HG02885 (cell line): ENCODE results near the gene CGGBP1.
A peak's percentile ranks its signal among the peaks of the same experiment; 100 is the strongest.
"Not testable (repeated sequence)": the region's sequence is repeated elsewhere in the genome, so short reads cannot be mapped to it uniquely, and the experiment has no call there.

Experiments used
- ATAC-seq: cut with Tn5 transposase; IDR thresholded peaks from one replicate; pipeline ENCODE4 v1.9.1; 2021; ENCODE audit warnings: mild to moderate bottlenecking; ENCODE audit not compliant: unreplicated experiment, poor library complexity

CGGBP1 gene

GRCh38 chr3:88036221-88036620 is 22.6 kb downstream of the CGGBP1 start:
- ATAC-seq, result no peak

DNA sequence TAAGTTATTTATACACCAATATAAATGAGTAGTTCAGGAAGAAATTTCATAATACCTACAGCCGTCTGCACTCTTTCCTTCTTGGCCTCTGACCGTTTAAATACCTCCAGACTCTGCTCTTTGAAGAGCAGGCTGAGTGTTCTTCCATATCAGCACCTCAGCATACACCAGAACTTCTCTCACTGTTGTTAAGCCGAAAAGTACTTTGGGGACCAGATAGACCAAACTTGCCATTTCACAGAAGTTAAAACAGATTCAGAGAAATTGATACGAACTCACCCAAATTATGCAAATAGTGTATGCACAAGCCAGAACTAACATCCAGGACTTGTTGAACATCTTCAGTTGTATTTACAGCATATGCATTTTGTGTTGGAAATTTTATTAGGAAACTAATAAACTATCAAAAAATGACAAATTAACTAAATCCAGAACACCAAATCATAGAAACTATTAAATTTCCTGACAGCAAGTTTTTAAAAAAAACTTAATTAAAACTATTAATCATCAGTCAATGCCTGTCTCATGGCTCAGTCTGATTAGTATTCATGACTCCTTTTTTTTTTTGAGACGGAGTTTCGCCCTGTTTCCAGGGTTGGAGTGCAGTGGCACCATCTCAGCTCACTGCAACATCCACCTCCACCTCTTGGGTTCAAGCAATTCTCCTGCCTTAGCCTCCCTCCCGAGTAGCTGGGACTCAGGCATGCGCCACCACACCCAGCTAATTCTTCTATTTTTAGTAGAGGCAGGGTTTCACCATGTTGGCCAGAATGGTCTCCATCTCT is 24.1 kb downstream of the CGGBP1 start:
- no peak for ATAC-seq

- no peak for ATAC-seq
Observed at GRCh38 chr3:88033808-88034207, 25.0 kb downstream of the CGGBP1 start.

- no peak for ATAC-seq
Observed at GRCh38 chr3:88033079-88033478, 25.7 kb downstream of the CGGBP1 start.

DNA sequence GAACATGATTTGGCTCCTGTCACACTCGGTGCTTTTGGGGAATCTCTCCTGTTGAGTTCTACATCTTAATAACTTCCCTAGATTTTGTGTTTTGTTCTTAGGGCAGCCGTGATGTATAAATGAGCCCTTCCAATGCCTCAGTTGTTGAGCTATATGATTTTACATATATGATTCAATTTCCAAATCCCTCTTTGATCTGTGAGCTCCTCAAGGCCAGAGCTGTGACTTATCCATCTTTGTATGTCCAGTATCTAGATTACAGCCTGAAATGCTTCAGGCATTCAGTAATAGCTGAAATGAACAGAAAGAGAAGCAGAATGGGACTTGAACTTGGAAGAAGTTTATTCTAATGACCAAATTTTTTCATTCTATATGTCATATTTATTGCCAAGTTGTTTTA is 26.6 kb downstream of the CGGBP1 start:
- ATAC-seq, result peak; percentile 13

DNA sequence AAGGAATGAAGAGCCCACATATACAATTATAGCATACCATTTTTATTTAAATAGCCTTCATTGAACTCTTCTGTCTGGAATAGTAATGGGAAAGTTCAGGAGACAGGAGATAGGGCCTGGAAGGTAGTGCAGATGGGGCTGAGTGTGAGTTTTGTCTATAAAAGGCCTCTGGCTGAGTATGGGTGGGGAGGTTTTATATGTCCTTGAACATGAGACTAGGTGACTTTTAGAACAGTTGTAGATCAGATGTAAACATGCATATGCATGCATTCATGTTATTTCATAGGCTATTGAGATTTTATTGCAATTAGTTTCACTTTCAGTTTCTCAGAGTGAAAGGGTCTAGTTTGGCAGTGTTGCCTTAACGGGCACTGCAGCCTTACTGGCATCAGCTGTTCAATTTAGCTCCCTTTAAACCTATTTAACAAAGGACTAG is 27.1 kb downstream of the CGGBP1 start:
- peak; percentile 84 for ATAC-seq

DNA sequence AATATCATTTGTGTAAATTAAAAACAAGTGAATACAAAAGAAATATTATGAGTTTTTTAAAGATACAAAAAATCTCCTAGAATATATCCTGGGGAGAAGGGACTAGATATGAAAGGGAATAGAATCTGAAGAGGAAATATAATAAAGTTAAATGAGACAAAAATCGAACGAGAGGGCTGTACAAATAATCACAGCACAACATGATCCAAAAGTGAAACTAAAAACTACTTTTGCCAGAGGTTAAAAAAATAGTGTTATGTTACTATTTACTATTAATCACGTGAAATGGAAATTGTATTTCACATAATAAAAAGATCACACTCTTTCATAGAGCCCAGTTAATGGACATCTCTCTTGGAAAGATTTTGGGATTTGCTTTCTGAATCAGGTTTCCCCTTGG is 28.6 kb downstream of the CGGBP1 start:
- ATAC-seq, result no peak

DNA sequence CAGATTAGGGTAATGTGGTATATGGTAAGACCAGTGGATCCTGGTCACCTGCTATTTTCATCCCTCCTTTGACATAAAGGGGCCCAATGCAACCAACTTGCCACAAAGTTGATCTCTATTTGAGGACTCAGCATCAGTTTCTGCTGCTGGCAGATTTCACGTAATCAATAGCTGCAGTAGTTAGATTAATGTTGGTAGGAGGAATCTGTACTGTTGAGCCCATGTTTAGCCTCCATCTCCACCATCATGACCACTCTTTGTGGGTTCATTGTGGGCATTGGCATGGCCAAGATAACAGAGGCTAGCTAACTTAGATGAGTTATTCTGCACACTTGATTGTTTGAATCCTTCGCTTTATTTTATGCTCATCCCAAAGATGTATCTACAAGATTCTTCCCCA is 29.9 kb downstream of the CGGBP1 start:
- ATAC-seq, result no peak

- ATAC-seq, result no peak
Observed at GRCh38 chr3:88025001-88025552, 33.7 kb downstream of the CGGBP1 start.

GRCh38 chr3:88019024-88019423 is 39.8 kb downstream of the CGGBP1 start:
- peak; percentile 98 for ATAC-seq

DNA sequence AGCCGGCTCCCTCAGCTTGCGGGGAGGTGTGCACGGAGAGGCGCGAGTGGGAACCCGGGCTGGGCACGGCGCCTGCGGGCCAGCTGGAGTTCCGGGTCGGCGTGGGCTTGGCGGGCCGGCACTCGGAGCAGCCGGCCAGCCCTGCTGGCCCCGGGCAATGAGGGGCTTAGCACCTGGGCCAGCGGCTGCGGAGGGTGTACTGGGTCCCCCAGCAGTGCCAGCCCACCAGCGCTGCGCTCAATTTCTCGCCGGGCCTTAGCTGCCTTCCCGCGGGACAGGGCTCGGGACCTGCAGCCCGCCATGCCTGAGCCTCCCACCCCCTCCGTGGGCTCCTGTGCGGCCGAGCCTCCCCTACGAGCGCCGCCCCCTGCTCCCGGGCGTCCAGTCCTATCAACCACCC is 43.1 kb downstream of the CGGBP1 start:
- ATAC-seq, result not testable (repeated sequence)

DNA sequence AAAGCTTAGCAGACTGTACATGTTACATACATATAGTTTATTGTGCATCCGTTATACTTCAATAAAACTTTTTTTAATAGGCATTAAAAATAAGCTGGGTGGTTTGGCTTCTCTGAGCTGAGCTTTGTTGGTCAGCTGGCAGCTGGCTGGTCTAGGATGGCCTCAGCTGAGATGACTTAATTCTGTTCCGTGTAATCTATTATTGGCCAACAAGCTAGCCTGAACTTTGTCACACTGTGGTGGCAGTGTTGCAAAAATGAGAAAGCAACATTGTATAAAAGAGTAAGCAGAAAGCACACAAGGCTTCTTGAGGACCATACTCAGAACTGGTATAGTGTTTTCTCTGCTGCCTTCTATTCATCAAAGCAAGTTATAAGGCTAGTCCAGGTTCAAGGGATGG is 45.2 kb downstream of the CGGBP1 start:
- ATAC-seq, result no peak

DNA sequence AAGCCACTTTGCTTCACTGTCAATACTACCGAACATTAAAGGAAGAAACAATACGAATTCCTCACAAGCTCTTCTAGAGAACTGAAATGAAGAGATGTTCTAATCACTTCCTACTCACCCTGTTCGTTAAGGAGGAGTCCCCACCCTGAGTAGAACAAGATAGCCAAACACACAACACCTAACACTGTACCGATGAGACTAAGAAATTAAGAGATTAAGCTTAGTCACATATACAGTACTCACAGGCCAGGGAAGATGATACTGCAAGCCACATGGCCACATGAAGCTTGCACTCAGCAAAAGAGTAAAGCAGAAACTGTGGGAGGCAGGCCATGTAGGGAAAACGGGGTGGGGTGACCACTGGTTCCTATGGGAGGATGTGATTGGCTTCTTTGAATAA is 48.0 kb downstream of the CGGBP1 start:
- ATAC-seq, result no peak

DNA sequence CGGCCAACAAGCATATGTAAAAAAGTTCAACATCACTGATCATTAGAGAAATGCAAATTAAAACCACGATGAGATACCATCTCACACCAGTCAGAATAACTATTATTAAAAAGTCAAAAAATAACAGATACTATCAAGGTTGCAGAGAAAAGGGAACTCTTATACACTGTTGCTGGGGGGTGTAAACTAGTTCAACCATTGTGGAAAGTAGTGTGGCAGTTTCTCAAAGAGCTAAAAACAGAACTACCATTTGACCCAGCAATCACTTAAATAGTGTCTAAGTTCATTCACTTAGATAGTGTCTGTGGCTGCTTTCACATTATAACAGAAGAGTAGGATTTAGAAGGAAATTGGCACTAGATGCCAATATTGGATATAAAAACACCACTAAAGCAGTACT is 49.7 kb downstream of the CGGBP1 start:
- no peak for ATAC-seq

DNA sequence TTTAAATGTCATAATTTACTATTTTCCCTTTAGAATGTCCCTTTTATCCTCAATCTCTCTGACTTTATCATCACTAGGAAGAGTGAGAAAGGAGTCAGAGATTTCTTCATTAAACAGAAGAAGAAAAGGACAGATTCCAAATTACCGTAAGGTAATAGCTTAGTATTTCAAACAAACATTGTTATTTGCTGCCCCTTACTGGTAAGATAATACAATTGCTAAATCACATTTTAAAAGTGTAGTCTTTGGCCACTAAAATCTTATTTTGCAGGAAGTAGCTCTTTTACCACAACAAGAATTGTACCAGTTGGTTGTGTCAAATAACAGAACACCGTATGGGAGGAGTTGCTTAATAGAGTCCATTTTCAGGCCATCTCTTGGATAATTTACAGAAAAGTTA is 53.7 kb downstream of the CGGBP1 start:
- peak; percentile 44 for ATAC-seq

GRCh38 chr3:88003115-88003755 is 55.6 kb downstream of the CGGBP1 start:
- ATAC-seq, result peak; percentile 60

DNA sequence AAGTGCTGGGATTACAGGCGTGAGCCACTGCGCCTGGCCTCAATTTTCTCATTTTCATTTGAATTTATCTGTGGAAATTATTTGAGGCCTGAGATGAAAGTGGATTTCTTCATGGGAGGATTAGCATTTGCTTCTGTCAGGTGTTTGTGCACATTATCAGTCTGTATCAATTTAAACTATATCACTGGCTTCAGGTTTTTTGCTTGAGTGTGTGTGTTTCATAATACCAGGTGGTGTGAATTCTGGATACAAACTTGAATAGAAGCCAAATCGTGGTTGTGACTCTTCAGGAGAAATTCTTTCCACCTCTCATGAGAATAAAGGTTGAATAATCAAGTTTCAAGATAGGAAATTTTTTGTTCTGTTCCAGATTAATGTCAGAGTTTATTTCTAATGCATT is 56.4 kb downstream of the CGGBP1 start:
- ATAC-seq, result no peak
